GM15510 (cell line): Measurements from ENCODE around the gene MVK.

Experiments used
- POLR2A ChIP-seq: IDR thresholded peaks from 3 replicates; pipeline ENCODE4 v1.6.1; 2011; ENCODE audit warnings: borderline replicate concordance; ENCODE audit not compliant: insufficient read length; ENCODE audit errors: extremely low read depth

MVK gene

DNA sequence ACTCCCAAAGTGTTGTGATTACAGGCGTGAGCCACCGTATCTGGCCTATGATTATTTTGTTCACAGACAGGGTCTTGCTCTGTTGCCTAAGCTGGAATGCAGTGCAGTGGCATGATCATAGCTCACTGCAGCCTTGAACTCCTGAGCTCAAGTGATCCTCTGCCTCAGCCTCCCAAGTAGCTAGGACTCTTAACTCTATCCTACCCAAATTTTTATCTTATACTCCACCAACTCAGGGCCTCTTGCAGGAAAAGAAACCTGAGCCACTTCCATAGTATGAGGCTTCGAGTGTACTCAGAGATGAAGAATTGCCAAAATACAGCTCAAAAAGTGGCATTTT, 1.1 kb upstream of the MVK start:
- TF ChIP-seq POLR2A, result no peak

DNA sequence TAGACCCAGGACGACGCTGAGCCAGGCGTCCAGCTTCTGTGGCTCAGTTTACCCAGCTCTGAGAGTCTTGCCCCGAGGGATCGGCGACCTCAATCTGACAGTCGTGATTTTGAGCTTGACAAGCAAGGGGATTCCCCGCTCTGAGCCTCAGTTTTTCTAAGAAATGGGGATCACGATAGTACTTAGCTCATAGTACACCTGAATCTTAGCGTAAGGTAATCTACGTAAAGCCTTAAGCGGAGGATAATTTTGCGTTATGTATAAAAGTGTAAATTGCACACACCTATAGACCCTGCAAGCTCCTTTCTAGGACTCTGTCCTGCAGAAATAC, 285 bp downstream of the MVK start:
- no peak for TF ChIP-seq POLR2A

DNA sequence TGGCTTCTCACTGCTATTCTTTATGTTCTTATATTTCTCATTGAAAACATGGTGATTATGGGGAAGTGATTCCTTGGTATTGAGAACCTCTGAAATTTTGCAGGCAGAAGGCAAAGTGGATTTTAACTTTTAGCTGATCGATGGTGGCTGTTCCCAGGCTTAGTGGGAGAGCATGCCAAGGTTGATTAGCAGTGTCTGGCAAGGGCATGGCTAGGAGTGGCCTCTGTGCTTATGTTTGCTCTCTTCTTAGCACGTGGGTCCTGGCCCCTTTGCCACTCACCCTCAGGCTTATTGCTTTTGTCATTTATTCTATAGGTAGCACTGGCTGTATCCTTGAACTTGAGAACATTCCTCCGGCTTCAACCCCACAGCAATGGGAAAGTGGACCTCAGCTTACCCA, 2.1 kb downstream of the MVK start:
- no peak for TF ChIP-seq POLR2A

DNA sequence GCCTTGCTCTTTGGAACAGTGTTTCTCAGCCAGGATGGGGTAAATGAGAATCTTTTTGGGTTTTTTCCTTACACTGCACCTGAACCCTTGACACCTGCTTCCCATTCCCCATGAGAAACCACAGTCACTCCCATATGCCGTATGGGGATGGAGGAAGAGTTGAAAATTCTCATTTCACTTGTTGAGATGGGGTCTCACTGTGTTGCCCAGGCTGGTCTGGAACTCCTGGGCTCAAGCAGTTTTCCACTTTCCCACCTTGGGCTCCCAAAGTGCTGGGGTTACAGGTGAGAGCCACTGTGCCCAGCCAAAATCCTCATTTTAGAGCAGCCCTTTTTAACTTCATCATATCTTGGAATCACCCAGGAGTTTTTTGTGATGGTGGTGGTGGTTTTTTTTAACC, 3.7 kb downstream of the MVK start:
- TF ChIP-seq POLR2A, result no peak

DNA sequence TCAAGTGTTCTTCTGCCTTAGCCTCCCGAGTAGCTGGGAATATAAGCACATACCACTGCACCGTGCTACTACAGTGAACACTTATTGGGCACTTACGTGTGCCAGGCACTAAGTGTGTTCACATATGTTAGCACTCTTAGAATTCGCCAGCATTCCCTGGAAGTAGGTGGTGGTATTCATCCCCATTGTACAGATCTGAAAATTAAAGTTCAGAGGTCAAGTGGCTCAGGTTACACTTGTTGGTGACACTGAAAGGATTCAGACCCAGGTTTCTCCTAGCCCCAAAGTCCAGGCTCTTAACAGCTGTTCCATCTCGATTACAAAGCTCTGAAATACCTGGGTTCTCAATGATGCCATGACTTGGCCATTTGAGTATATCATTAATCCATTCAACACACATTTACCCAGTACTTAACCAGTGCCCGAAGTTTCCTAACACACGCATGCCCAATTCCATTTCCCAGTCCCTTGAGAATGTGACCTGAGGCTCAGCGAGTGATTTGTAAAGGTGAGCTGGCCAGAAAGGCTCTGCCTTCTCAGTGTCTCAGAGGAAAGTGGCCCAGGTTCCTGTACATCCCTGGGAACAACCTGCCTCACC, 4.8 kb downstream of the MVK start:
- TF ChIP-seq POLR2A, result no peak

DNA sequence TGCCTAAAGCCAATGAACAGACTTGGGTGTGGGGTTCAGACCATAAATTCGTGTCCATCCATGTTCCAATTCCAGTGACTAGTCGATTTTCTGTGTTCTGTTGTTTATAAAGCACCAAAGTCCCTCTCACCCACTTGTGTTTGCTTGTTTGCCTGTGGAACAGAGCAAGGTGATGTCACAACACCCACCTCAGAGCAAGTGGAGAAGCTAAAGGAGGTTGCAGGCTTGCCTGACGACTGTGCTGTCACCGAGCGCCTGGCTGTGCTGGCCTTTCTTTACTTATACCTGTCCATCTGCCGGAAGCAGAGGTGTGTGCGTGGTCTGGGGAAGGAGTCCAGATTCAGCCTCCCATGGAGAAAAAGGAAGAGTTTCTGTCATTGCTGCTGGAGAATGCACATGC, 6.0 kb downstream of the MVK start:
- no peak for TF ChIP-seq POLR2A

DNA sequence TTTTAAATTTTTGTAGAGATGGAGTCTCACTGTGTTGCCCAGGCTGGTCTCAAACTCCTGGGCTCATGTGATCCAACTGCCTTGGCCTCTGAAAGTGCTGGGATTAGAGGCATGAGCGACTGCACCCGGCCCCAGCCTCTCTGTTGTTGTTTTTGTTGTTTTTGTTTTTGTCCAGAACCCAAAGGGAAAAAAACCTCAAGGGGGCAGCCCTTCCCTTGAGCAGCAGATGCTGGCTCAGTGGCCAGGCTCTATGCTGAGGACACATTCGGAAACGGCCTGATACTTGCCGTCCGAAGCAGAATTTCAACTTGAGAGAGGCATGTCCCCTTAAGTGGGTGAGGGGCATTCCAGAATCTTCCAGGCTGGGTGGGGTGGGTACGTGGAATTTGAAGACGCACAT, 6.7 kb downstream of the MVK start:
- TF ChIP-seq POLR2A, result no peak

DNA sequence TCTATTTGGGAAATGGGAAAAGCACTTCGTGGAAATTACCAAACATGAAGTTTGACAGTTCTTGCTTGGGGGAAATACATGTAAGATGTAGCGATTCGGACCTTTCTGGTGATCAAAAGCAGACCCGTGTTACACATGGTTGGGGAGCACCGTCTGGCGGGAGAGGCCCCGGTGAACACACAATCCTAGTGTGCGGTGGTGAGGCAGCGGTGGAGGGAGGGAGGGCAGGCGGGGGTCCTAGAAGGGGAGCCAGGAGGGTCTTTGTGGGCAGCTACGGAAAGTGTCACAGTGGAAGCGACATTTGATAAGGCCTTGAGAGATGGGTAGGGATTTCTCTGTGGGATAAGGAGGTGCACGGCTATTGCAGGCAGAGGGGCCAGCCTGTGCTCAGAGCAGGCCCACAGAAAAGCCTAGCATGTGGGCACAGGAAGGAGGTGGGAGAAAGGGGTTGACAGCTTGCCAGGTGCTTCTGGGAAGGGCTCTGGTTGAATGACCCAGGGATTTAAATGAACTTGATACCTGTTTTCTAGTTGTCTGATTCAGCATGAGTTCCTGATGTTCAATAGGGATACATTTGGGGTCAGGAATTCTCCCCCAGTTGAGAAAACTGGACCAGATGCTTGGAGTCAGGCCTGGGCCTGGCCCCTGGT, 7.2 kb downstream of the MVK start:
- TF ChIP-seq POLR2A, result no peak

DNA sequence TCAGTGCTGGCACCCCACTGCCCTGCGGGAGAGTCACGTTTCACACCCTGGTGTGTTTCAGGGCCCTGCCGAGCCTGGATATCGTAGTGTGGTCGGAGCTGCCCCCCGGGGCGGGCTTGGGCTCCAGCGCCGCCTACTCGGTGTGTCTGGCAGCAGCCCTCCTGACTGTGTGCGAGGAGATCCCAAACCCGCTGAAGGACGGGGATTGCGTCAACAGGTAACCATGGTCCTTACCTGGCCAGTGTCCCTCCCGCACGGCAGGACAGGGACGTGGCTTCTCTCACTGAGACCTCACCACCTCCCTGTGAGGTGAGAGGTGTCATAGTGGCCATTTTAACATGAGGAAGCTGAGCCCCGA, 7.7 kb downstream of the MVK start:
- no peak for TF ChIP-seq POLR2A

DNA sequence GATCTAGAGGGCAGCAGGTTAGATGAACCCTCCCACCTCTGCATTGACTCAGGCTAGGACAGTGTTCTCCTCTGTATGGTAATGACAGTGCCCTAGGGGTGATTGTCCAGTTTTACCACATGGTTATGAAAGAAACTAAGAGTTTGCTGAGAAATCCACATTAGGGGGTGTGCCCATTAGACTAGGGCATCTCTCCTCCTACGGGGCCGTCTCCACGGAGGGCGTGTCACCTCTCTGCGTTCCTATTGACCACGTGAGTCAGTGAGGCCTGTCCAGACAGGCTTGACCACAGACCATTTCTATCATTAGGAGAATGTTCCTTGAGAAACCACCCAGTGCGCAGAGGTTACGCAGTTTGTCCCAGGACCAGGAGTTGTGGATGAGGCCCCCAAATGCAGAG, 8.3 kb downstream of the MVK start:
- TF ChIP-seq POLR2A, result no peak

DNA sequence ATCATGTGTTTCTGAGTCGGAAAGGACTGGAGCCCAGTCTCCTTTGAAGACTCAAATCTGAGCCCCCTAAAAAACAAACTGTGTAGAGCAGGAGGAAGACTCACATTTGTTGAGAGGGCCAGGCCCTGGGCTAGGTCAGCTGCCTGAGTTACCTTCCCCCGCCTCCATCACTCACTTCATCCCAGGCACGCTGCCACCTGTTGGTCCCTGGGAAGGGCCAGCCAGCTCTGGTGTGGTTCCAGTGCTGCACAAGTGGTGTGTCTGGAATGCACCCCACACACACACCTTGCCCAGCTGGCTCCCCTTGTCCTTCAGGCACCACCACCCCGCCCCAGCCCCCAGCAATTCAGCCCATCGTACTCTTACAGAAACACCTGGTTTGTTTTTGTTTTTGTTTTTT, 9.0 kb downstream of the MVK start:
- no peak for TF ChIP-seq POLR2A

DNA sequence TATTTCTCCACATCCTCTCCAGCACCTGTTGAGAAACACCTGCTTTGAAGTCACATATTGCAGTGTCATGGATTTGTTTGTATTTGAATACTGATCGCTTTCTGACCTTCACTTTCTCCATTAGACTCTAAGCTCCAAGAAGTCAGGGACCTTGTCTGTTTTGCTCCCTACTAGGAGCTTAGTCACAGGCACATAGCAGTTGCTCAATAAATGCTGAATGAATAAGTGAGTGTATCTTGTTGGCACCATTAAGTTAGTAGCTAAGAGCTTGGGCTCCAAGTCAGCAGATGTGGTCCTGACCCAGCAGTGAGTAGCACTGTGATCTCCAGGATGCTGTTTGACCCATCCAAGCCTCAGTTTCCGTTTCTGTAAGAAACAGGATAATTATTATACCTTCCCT, 10.1 kb downstream of the MVK start:
- no peak for TF ChIP-seq POLR2A

DNA sequence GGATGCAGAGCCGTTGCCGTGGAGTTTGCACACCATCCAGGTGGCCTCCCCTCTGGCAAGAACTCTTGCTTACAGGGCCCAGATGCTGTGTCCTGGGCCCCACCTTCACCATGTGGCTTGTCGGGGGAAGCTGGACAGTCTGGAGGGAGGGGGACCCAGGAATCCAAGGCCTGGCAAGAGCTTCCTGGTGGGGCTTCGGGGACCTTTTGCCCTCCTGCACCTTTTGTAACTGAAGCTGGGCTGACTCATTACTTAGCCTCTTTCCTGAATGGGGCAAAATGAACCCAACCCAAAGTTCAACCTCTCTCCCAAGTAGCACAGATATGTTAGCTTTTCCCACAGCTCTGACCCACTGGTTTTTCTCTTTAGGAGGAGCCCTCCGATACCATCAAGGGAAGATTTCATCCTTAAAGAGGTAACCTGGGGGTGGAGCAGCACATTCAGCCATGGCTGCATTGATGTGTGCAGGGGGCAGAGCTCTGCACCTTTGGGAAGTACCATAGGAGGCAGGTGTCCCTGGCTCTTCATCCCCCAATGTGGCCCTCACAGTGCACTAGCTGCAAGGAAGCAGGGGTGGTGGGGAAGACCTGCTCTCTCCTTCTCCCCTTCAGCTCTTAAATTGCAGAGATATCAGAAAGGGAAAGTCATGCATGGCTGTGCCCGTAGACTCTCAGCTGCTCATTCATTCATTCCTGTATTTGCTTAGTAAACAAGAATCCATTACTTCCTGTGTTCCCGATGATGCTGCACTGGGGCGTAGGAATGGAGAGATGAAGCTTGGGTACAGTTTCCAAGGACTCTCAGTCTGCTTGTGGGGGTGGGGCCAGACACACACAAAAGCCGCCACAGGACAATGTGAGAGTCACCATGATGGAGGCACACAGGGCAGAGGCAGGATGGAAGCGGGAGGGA, 13.0 kb downstream of the MVK start:
- TF ChIP-seq POLR2A, result no peak

DNA sequence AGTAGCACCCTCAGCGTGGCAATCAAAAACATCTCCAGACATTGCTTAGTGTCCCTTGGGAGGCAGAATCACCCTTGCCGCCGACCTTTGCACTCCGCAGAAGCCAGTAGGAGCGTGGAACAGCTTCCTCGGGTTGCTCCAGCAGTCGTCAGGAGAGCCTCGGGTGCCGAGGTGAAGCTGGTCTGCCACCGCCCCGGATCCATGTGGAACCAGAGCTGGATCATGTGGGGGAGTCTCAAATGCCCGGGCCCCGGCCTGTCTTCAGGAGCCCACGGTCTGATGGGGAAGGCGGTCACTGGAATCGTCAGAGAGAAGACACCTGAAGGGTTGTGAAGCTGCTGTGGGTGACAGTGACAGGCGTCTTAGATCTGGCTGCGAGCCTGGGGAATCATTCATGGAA, 14.3 kb downstream of the MVK start:
- TF ChIP-seq POLR2A, result no peak

DNA sequence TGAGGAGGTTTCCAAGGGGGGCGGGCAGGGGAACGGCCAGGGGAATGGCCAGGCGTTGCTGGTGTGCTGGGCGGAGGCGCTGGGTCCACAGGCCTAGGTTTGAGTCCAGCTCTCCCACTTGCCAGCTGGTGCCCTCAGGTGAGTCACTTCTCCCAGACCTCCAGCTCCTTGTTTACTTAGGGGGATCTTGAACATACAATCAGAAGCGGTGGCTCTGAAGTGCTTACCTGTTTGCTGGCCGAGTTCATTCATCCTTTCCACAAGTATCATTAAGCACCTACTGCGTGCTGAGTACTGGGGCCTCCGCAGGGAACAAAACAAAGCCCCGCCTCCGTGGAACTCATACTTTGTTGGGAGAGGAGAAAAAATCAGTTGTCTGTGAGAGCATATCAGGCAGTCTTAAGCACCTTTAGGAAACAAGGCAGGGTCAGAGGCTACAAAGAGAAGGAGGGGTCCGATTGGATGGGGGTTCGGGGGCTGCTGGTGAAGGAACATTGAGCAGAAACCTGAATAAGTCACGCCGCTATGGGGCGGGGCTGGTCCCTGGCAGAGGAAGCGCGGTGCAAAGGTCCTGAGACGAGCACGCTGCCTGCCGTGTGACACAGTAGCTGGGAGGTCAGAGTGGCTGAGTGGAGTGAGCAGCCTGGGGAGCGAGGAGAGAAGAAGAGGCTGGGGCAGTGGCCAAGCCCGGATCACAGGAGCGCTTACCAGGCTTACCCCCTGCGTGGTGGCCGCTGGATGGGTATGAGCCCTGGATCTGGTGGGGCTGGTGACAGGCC, 15.1 kb downstream of the MVK start:
- TF ChIP-seq POLR2A, result no peak
